PFSK-1 (cell line): ENCODE results near the gene MAP3K21.

Experiments
- POLR2AphosphoS5 ChIP-seq: IDR thresholded peaks from 2 replicates; pipeline ENCODE4 v1.6.1; 2012; ENCODE audit warnings: low read depth, mild to moderate bottlenecking, control low read depth, low read length, moderate library complexity
- TAF1 ChIP-seq: IDR thresholded peaks from 2 replicates; pipeline ENCODE4 v1.6.1; 2012; ENCODE audit warnings: low read length, control low read depth, borderline replicate concordance; ENCODE audit not compliant: insufficient read depth
- TF ChIP-seq, protein P1 (sequence below), 2 experiments: IDR thresholded peaks; 2 replicates each; pipeline versions ENCODE4 v1.6.1 to v1.8.0; 2011 to 2012; ENCODE audit warnings: low read depth in 2 of 2, low read length in 2 of 2, control low read depth in 1 of 2, inconsistent platforms in 1 of 2, mild to moderate bottlenecking in 1 of 2, moderate library complexity in 1 of 2; ENCODE audit not compliant: insufficient read depth in 1 of 2

DNA sequence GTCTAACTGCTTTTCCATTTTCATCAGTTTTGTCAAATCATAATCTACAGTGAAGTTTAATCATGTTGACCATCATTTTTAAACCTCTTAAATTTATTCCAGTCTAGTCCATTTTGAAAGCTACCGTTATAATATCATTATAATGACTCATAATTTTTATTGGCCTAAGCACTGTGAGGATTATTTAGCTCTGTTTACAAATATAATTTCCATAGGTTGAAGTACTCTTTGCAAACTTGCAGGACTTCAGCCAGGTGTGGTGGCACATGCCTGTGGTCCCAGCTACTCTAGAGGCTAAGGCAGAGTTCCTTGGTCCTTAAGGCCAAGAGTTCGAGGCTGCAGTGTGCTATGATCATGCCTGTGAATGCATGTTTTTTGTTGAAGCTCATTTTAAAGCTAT is 54.3 kb downstream of the MAP3K21 start:
- TF ChIP-seq TAF1 = no peak
- TF ChIP-seq, protein P1, sequence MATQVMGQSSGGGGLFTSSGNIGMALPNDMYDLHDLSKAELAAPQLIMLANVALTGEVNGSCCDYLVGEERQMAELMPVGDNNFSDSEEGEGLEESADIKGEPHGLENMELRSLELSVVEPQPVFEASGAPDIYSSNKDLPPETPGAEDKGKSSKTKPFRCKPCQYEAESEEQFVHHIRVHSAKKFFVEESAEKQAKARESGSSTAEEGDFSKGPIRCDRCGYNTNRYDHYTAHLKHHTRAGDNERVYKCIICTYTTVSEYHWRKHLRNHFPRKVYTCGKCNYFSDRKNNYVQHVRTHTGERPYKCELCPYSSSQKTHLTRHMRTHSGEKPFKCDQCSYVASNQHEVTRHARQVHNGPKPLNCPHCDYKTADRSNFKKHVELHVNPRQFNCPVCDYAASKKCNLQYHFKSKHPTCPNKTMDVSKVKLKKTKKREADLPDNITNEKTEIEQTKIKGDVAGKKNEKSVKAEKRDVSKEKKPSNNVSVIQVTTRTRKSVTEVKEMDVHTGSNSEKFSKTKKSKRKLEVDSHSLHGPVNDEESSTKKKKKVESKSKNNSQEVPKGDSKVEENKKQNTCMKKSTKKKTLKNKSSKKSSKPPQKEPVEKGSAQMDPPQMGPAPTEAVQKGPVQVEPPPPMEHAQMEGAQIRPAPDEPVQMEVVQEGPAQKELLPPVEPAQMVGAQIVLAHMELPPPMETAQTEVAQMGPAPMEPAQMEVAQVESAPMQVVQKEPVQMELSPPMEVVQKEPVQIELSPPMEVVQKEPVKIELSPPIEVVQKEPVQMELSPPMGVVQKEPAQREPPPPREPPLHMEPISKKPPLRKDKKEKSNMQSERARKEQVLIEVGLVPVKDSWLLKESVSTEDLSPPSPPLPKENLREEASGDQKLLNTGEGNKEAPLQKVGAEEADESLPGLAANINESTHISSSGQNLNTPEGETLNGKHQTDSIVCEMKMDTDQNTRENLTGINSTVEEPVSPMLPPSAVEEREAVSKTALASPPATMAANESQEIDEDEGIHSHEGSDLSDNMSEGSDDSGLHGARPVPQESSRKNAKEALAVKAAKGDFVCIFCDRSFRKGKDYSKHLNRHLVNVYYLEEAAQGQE (IDR thresholded peaks at IDR 0.05; ENCODE audit: insufficient read depth in 1 of 2, low read depth in 2 of 2, low read length in 2 of 2) = no peak
- TF ChIP-seq POLR2AphosphoS5 = no peak
